Measurements from ENCODE around the gene IGFBP5. TPM values are rescaled to one million over a fixed set of nuclear protein-coding genes. Genes with fewer than 3 reads are reported as not detected.
A peak's percentile ranks its signal among the peaks of the same experiment; 100 is the strongest.

The IGFBP5 gene
- total RNA-seq, 4 donors from 2014 or later, result 313 to 1,402 (median 682) TPM

- ATAC-seq, result no peak
- H3K4me3 ChIP-seq, result no peak overlapping the region
- H3K27me3 ChIP-seq, result no peaks in the 10 kb centered on the region
- no peak for TF ChIP-seq EP300 (IDR thresholded peaks at IDR 0.05)
- 73 to 95% methylated on average over 4 to 6 of the region's 9 CpGs for WGBS, 2 donors (ENCODE audit: low coverage in 1 of 2)
- H3K27ac ChIP-seq, result peak overlapping the region in 1 of 4 donors; percentile 93
- H3K9me3 ChIP-seq, result no peaks in the 10 kb centered on the region
- H3K36me3 ChIP-seq, result peaks cover 0 to 65% of the 10 kb centered on the region in 2 donors
- H3K4me1 ChIP-seq, result peaks cover 0 to 5% (median 0%) of the 10 kb centered on the region in 3 donors
Measured at GRCh38 chr2:216674376-216674775, 21.0 kb downstream of the IGFBP5 start.

- WGBS, 2 donors (ENCODE audit: low coverage in 1 of 2), result no CpG with 5 or more reads among the region's 9 CpGs
- Histone ChIP-seq H3K27ac (peak overlapping the region in 3 of 4 donors; percentile 28 to 60 (median 39)), H3K9me3 (no peaks in the 10 kb centered on the region)
Measured at GRCh38 chr2:216673609-216674008, 21.7 kb downstream of the IGFBP5 start.

GRCh38 chr2:216673021-216673420 lies 22.3 kb downstream of the IGFBP5 start:
- 70% methylated on average over 2 of the region's 10 CpGs; no CpG with 5 or more reads in 1 of the 2 donors for WGBS, 2 donors (ENCODE audit: low coverage in 1 of 2)
- TF ChIP-seq POLR2A (IDR thresholded peaks at IDR 0.05) (no peak), POLR2AphosphoS5 (IDR thresholded peaks at IDR 0.05) (no peak), CTCF (IDR thresholded peaks at IDR 0.05) (no peak), EP300 (IDR thresholded peaks at IDR 0.05) (no peak)
- H3K4me1 ChIP-seq, result no peaks in the 10 kb centered on the region

More at GRCh38 chr2:216673609-216674008, 21.7 kb downstream of the IGFBP5 start:
- peaks cover 0 to 57% of the 10 kb centered on the region in 2 donors for H3K36me3 ChIP-seq
- no peaks in the 10 kb centered on the region for H3K27me3 ChIP-seq
- no peak overlapping the region for H3K4me3 ChIP-seq
- no peak for TF ChIP-seq POLR2A (IDR thresholded peaks at IDR 0.05)
- no peak for TF ChIP-seq POLR2AphosphoS5 (IDR thresholded peaks at IDR 0.05)
- no peak for TF ChIP-seq EP300 (IDR thresholded peaks at IDR 0.05)
- TF ChIP-seq CTCF (IDR thresholded peaks at IDR 0.05), result no peak
- H3K4me1 ChIP-seq, result no peaks in the 10 kb centered on the region
- ATAC-seq, result no peak

GRCh38 chr2:216672466-216672865 lies 22.9 kb downstream of the IGFBP5 start:
- Histone ChIP-seq H3K27ac (peak overlapping the region in 2 of 4 donors; percentile 28 to 39), H3K4me3 (no peak overlapping the region)

More at GRCh38 chr2:216673021-216673420, 22.3 kb downstream of the IGFBP5 start:
- Histone ChIP-seq H3K4me3 (no peak overlapping the region), H3K27ac (peak overlapping the region in 3 of 4 donors; percentile 28 to 60 (median 39)), H3K9me3 (no peaks in the 10 kb centered on the region), H3K27me3 (no peaks in the 10 kb centered on the region), H3K36me3 (peaks cover 0 to 51% of the 10 kb centered on the region in 2 donors)
- no peak for ATAC-seq

GRCh38 chr2:216671791-216672343 lies 23.5 kb downstream of the IGFBP5 start:
- no peak overlapping the region for H3K4me3 ChIP-seq
- no peaks in the 10 kb centered on the region for H3K9me3 ChIP-seq
- TF ChIP-seq POLR2AphosphoS5 (IDR thresholded peaks at IDR 0.05) (no peak), POLR2A (IDR thresholded peaks at IDR 0.05) (no peak), EP300 (IDR thresholded peaks at IDR 0.05) (no peak), CTCF (IDR thresholded peaks at IDR 0.05) (no peak)
- H3K27ac ChIP-seq, result peak overlapping the region in 2 of 4 donors; percentile 14 to 28
- no peaks in the 10 kb centered on the region for H3K27me3 ChIP-seq
- no peaks in the 10 kb centered on the region for H3K4me1 ChIP-seq
- no peak for ATAC-seq
- peaks cover 0 to 40% of the 10 kb centered on the region in 2 donors for H3K36me3 ChIP-seq
- WGBS, 2 donors (ENCODE audit: low coverage in 1 of 2), result 63 to 67% methylated on average over 4 to 9 of the region's 12 CpGs

More at GRCh38 chr2:216672466-216672865, 22.9 kb downstream of the IGFBP5 start:
- no peaks in the 10 kb centered on the region for H3K4me1 ChIP-seq
- H3K27me3 ChIP-seq, result no peaks in the 10 kb centered on the region
- H3K36me3 ChIP-seq, result peaks cover 0 to 46% of the 10 kb centered on the region in 2 donors
- WGBS, 2 donors (ENCODE audit: low coverage in 1 of 2), result 70 to 81% methylated on average over 10 of the region's 10 CpGs
- H3K9me3 ChIP-seq, result no peaks in the 10 kb centered on the region
- TF ChIP-seq EP300 (IDR thresholded peaks at IDR 0.05) (no peak), CTCF (IDR thresholded peaks at IDR 0.05) (no peak), POLR2AphosphoS5 (IDR thresholded peaks at IDR 0.05) (no peak), POLR2A (IDR thresholded peaks at IDR 0.05) (no peak)
- no peak for ATAC-seq

All from gastroesophageal sphincter (tissue), 4 donors.